Stimulated activated CD4-positive, alpha-beta T cell treated with anti-CD3 and anti-CD28 coated beads, Interleukin-15, amount 100 ng/mL, for 1 hour (primary cell): ENCODE data around the gene CLCN3.
"Not testable (repeated sequence)": the region's sequence is repeated elsewhere in the genome, so short reads cannot be mapped to it uniquely, and the experiment has no call there.

Source experiments
- DNase-seq, 2 donors: peaks; one replicate each; pipeline ENCODE4 v3.0.0-alpha.2; 2020; ENCODE audit warnings: low read depth in 1 of 2, low spot score in 1 of 2

The CLCN3 gene

GRCh38 chr4:169652535-169652934 lies 32.2 kb downstream of the CLCN3 start:
- no peak for DNase-seq

- DNase-seq: no peak
Observed at GRCh38 chr4:169655401-169655800, 35.0 kb downstream of the CLCN3 start.

GRCh38 chr4:169657470-169658107 lies 37.2 kb downstream of the CLCN3 start:
- no peak for DNase-seq

- no peak for DNase-seq
Observed at GRCh38 chr4:169658196-169658595, 37.8 kb downstream of the CLCN3 start.

GRCh38 chr4:169658975-169659715 lies 38.8 kb downstream of the CLCN3 start:
- no peak for DNase-seq

- peak; percentile 7 to 29 for DNase-seq
Observed at GRCh38 chr4:169659716-169660670, 39.6 kb downstream of the CLCN3 start.

GRCh38 chr4:169660929-169661328 lies 40.6 kb downstream of the CLCN3 start:
- DNase-seq: no peak

- DNase-seq: no peak
Observed at GRCh38 chr4:169661761-169662160, 41.4 kb downstream of the CLCN3 start.

- DNase-seq: no peak
Observed at GRCh38 chr4:169662206-169662605, 41.8 kb downstream of the CLCN3 start.

GRCh38 chr4:169663402-169663801 lies 43.0 kb downstream of the CLCN3 start:
- no peak for DNase-seq

- DNase-seq: no peak
Observed at GRCh38 chr4:169663831-169664230, 43.5 kb downstream of the CLCN3 start.

GRCh38 chr4:169664615-169665014 lies 44.2 kb downstream of the CLCN3 start:
- DNase-seq: no peak

GRCh38 chr4:169665046-169665737 lies 44.8 kb downstream of the CLCN3 start:
- no peak for DNase-seq

GRCh38 chr4:169668069-169668721 lies 47.8 kb downstream of the CLCN3 start:
- no peak for DNase-seq

- no peak for DNase-seq
Observed at GRCh38 chr4:169675825-169676224, 55.4 kb downstream of the CLCN3 start.

- no peak for DNase-seq
Observed at GRCh38 chr4:169677150-169677748, 56.9 kb downstream of the CLCN3 start.

GRCh38 chr4:169678486-169678885 lies 58.1 kb downstream of the CLCN3 start:
- not testable (repeated sequence) for DNase-seq

- not testable (repeated sequence) for DNase-seq
Observed at GRCh38 chr4:169678951-169679591, 58.7 kb downstream of the CLCN3 start.

GRCh38 chr4:169682372-169683047 lies 62.1 kb downstream of the CLCN3 start:
- no peak for DNase-seq
